Measurements from ENCODE around the gene PSMG2. TPM values are rescaled to one million over a fixed set of nuclear protein-coding genes. Genes with fewer than 3 reads are reported as not detected.

The PSMG2 gene
- total and polyA plus RNA-seq, 2 of the 13 experiments (the other 11 are each of a cell fraction or from before 2014, with no cell fraction given): 53.4 to 94.8 TPM

- TF ChIP-seq FUBP1 (CRISPR knock-in tag; IDR thresholded peaks at IDR 0.05; ENCODE audit: borderline replicate concordance) (no peak), NFATC3 (CRISPR knock-in tag; IDR thresholded peaks at IDR 0.05) (no peak), BORCS8-MEF2B (CRISPR knock-in tag; IDR thresholded peaks at IDR 0.05) (no peak; the same call in none of the 2 replicates), ZNF580 (CRISPR knock-in tag; IDR thresholded peaks at IDR 0.05; ENCODE audit: borderline replicate concordance, low read depth) (0 out of 2 replicates have a peak, but pooled peaks have one; percentile 26), PITX1 (CRISPR knock-in tag; IDR thresholded peaks at IDR 0.05) (no peak), ZFP41 (CRISPR knock-in tag; IDR thresholded peaks at IDR 0.05; ENCODE audit: borderline replicate concordance) (0 out of 2 replicates have a peak, but pooled peaks have one; percentile 41), ZNF142 (CRISPR knock-in tag; IDR thresholded peaks at IDR 0.05) (0 out of 2 replicates have a peak, but pooled peaks have one; percentile 51), MTA1 (CRISPR knock-in tag; IDR thresholded peaks at IDR 0.05; ENCODE audit: borderline replicate concordance) (0 out of 2 replicates have a peak, but pooled peaks have one; percentile 40), GRHL1 (CRISPR knock-in tag; conservative IDR thresholded peaks at IDR 0.05) (no peak), ATF7 (IDR thresholded peaks at IDR 0.05) (no peak), ATF7 (CRISPR knock-in tag; IDR thresholded peaks at IDR 0.05) (no peak), NFRKB (IDR thresholded peaks at IDR 0.05) (no peak), ZNF574 (CRISPR knock-in tag; IDR thresholded peaks at IDR 0.05) (peak; percentile 61), ZBTB8A (CRISPR knock-in tag; IDR thresholded peaks at IDR 0.05; ENCODE audit: borderline replicate concordance, low read depth) (no peak), HDAC1 (CRISPR knock-in tag; IDR thresholded peaks at IDR 0.05) (0 out of 2 replicates have a peak, but pooled peaks have one; percentile 19), ZFP90 (CRISPR knock-in tag; IDR thresholded peaks at IDR 0.05; ENCODE audit: borderline replicate concordance) (peak; percentile 77; the same call in 1 of the 2 replicates), GTF3A (CRISPR knock-in tag; conservative IDR thresholded peaks at IDR 0.05) (no peak)
Measured at GRCh38 chr18:12766986-12767433, 64.2 kb downstream of the PSMG2 start (continued).

Data from HepG2 (cell line).